ENCODE results near the gene LYRM2. TPM values are rescaled to one million over a fixed set of nuclear protein-coding genes. Genes with fewer than 3 reads are reported as not detected.

LYRM2 gene
- total RNA-seq, 1 donor from 2014 or later, result 41.9 TPM

- ChIA-PET CTCF (no interaction called here), POLR2A (no interaction called here)
- no peak for ATAC-seq (ENCODE audit: low read depth)
- no peaks in the 10 kb centered on the region for H3K27me3 Mint-ChIP-seq
- H3K27ac Mint-ChIP-seq, result no peak overlapping the region
- no peaks in the 10 kb centered on the region for H3K9me3 Mint-ChIP-seq
- DNase-seq, result no peak
- no peak overlapping the region for H3K4me3 Mint-ChIP-seq
- peaks cover 88% of the 10 kb centered on the region for H3K36me3 Mint-ChIP-seq (ENCODE audit: low read depth)
- H3K4me1 Mint-ChIP-seq, result no peaks in the 10 kb centered on the region
- intact Hi-C loops (cut with micrococcal nuclease), result no loop called here
- no peak for TF ChIP-seq CTCF (IDR thresholded peaks at IDR 0.05)
Observed at GRCh38 chr6:89670935-89671565, 32.5 kb upstream of the LYRM2 start.

GRCh38 chr6:89669002-89669401 is 30.5 kb upstream of the LYRM2 start:
- ATAC-seq (ENCODE audit: low read depth), result no peak
- Mint-ChIP-seq H3K4me1 (no peaks in the 10 kb centered on the region), H3K27me3 (no peaks in the 10 kb centered on the region), H3K9me3 (no peaks in the 10 kb centered on the region), H3K4me3 (no peak overlapping the region), H3K36me3 (ENCODE audit: low read depth) (peaks cover 83% of the 10 kb centered on the region), H3K27ac (no peak overlapping the region)
- TF ChIP-seq CTCF (IDR thresholded peaks at IDR 0.05), result no peak
- DNase-seq, result no peak
- intact Hi-C loops (cut with micrococcal nuclease), result no loop called here
- ChIA-PET CTCF (no interaction called here), POLR2A (no interaction called here)

GRCh38 chr6:89667872-89668556 is 29.5 kb upstream of the LYRM2 start:
- Mint-ChIP-seq H3K4me1 (no peaks in the 10 kb centered on the region), H3K27ac (no peak overlapping the region), H3K9me3 (no peaks in the 10 kb centered on the region), H3K36me3 (ENCODE audit: low read depth) (peaks cover 85% of the 10 kb centered on the region), H3K4me3 (no peak overlapping the region), H3K27me3 (no peaks in the 10 kb centered on the region)
- ChIA-PET POLR2A (no interaction called here), CTCF (no interaction called here)
- DNase-seq, result no peak
- TF ChIP-seq CTCF (IDR thresholded peaks at IDR 0.05), result no peak
- intact Hi-C loops (cut with micrococcal nuclease), result no loop called here
- no peak for ATAC-seq (ENCODE audit: low read depth)

- ATAC-seq (ENCODE audit: low read depth) (no peak), DNase-seq (no peak)
- peaks cover 81% of the 10 kb centered on the region for H3K36me3 Mint-ChIP-seq (ENCODE audit: low read depth)
- H3K4me1 Mint-ChIP-seq, result no peaks in the 10 kb centered on the region
- H3K27me3 Mint-ChIP-seq, result no peaks in the 10 kb centered on the region
- POLR2A ChIA-PET, result no interaction called here
- intact Hi-C loops (cut with micrococcal nuclease), result no loop called here
- no peak overlapping the region for H3K27ac Mint-ChIP-seq
- H3K4me3 Mint-ChIP-seq, result no peak overlapping the region
- CTCF ChIA-PET, result no interaction called here
- TF ChIP-seq CTCF (IDR thresholded peaks at IDR 0.05), result no peak
- H3K9me3 Mint-ChIP-seq, result no peaks in the 10 kb centered on the region
Observed at GRCh38 chr6:89662659-89663223, 24.2 kb upstream of the LYRM2 start.

- CTCF ChIA-PET, result no interaction called here
- POLR2A ChIA-PET, result no interaction called here
- intact Hi-C loops (cut with micrococcal nuclease), result no loop called here
- H3K9me3 Mint-ChIP-seq, result no peaks in the 10 kb centered on the region
- H3K36me3 Mint-ChIP-seq (ENCODE audit: low read depth), result peaks cover 85% of the 10 kb centered on the region
- no peak overlapping the region for H3K4me3 Mint-ChIP-seq
- no peak for TF ChIP-seq CTCF (IDR thresholded peaks at IDR 0.05)
- DNase-seq, result no peak
- H3K27me3 Mint-ChIP-seq, result no peaks in the 10 kb centered on the region
- H3K4me1 Mint-ChIP-seq, result no peaks in the 10 kb centered on the region
- no peak for ATAC-seq (ENCODE audit: low read depth)
- H3K27ac Mint-ChIP-seq, result no peak overlapping the region
Observed at GRCh38 chr6:89661559-89661958, 23.0 kb upstream of the LYRM2 start.
